A673 (cell line): Measurements from ENCODE around the gene TOE1. TPM values are rescaled to one million over a fixed set of nuclear protein-coding genes. Genes with fewer than 3 reads are reported as not detected.

ENCODE experiments used
- total RNA-seq: library from RNA; stranded (reverse); gene quantifications from 2 replicates; pipeline ENCODE4 v1.2.3, GENCODE V29; 2021

Gene TOE1
- total RNA-seq, 1 experiment from 2014 or later = 20.6 TPM

Other genes with a start within 250 kb of the TOE1 start
- gene ZSWIM5, start 133.6 kb upstream of the TOE1 start, total RNA-seq = 0.46 and 0.67 TPM in 2 replicates
- 7.3 and 7.8 TPM in 2 replicates for gene HPDL, start 13.3 kb upstream of the TOE1 start, total RNA-seq
- 26.7 and 26.8 TPM in 2 replicates for gene MUTYH, start 270 bp downstream of the TOE1 start, total RNA-seq
- 0.75 and 2.7 TPM in 2 replicates for gene TESK2, start 151.0 kb downstream of the TOE1 start, total RNA-seq
- gene CCDC163, start 159.9 kb downstream of the TOE1 start, total RNA-seq = 2.3 and 2.5 TPM in 2 replicates
- 14.4 and 16.2 TPM in 2 replicates for gene MMACHC, start 160.1 kb downstream of the TOE1 start, total RNA-seq
- 947 and 1,108 TPM in 2 replicates for gene PRDX1, start 181.7 kb downstream of the TOE1 start, total RNA-seq
- 183 and 189 TPM in 2 replicates for gene AKR1A1, start 210.7 kb downstream of the TOE1 start, total RNA-seq
- gene NASP, start 243.9 kb downstream of the TOE1 start, total RNA-seq = 392 and 403 TPM in 2 replicates